Fibroblast of skin of right quadriceps (primary cell): ENCODE measurements around the gene NR4A3.
A peak's percentile ranks its signal among the peaks of the same experiment; 100 is the strongest.
"Not testable (repeated sequence)": the region's sequence is repeated elsewhere in the genome, so short reads cannot be mapped to it uniquely, and the experiment has no call there.

Source experiments
- DNase-seq: peaks from one replicate; pipeline ENCODE4 v3.0.0-alpha.2; 2013

NR4A3 gene

DNA sequence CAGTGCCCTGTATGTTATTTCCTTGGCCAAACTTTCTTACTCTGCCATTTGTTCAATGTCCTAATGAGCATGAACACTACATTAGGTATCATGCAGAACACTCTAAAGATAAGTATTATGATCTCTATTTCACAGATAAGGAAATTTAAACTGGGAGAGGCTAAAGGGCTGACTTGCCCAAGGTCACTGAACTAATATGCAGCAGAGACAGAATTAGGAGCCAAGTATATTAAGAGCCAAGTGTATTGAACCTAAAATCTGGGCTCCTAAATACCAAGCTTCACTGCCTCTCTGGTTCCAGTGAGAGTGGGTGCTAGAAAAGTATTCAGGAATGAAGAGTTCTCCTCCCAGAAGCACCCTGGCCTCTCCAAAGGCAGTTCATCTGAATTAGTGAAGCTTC is 13.5 kb downstream of the NR4A3 start:
- DNase-seq, result no peak

DNA sequence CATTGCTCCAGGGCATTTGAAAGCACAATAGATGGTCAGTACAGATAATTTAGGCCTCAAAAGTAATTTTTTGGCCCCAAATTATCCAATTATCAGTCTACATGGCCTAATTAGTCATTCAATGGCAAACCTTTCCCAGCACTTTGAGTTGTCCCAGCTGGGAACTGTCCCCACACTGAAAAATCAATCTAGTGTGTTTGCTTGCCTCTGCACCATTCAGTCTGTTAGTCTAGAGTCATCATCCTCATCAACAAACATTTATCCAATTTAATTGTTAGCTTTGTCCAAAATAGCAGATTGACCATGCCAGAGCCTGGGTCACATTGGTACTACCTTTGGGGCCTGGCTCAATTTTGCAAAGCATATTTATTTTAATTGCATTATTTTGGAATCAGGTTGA is 13.9 kb downstream of the NR4A3 start:
- no peak for DNase-seq

DNA sequence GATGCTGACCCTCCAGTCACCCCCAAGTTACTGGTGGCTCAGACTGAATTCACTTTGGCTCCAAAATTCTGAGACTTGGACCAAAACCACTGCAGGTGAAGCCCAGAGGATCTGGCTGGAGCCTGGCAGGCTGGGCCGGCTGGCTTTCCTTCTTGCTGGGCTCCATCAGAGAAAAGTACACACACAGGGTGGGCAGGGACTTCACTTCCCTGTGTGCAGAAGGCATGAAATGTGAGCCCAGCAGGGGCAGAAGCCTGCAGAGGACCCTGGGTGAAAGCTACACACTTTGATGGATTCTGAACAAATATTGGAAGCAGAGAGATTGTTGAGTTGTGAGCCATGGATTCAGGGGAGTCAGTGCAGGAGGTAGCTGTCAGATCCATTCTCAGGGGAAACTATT is 18.4 kb downstream of the NR4A3 start:
- DNase-seq, result no peak

DNA sequence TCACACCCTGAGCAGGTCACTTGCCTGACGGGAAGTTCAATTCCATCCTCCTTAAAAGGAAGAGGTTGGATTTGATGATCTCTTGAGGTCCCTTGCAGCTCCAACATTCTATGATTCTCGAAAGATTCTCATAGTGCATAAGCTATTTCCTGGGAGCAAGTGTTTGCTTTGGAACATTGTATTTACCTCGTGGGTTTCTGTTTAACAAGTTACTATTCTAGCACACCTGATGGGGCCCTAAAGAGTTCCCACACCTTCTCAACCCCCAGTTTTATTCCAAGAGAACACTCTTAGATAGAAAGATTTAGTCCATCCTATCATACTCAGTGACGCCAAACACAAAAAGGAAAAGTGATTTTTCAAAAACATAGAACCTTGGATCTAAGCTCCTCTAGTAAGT is 23.4 kb downstream of the NR4A3 start:
- DNase-seq, result no peak

DNA sequence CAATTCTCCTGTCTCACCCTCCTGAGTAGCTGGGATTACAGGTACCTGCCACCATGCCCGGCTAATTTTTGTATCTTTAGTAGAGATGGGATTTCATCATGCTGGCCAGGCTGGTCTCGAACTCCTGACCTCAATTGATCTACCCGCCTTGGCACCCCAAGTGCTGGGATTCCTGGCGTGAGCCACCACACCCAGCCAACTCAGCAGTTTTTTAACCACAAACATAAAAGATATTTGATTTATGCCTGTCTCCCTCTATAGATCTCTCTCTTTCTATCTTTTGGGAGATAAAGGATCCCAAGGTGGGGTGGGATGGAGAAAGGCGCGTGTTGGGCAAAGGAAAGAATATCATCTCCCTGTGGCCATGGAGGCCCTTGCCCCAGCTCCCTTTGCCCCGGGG is 26.8 kb downstream of the NR4A3 start:
- no peak for DNase-seq

DNA sequence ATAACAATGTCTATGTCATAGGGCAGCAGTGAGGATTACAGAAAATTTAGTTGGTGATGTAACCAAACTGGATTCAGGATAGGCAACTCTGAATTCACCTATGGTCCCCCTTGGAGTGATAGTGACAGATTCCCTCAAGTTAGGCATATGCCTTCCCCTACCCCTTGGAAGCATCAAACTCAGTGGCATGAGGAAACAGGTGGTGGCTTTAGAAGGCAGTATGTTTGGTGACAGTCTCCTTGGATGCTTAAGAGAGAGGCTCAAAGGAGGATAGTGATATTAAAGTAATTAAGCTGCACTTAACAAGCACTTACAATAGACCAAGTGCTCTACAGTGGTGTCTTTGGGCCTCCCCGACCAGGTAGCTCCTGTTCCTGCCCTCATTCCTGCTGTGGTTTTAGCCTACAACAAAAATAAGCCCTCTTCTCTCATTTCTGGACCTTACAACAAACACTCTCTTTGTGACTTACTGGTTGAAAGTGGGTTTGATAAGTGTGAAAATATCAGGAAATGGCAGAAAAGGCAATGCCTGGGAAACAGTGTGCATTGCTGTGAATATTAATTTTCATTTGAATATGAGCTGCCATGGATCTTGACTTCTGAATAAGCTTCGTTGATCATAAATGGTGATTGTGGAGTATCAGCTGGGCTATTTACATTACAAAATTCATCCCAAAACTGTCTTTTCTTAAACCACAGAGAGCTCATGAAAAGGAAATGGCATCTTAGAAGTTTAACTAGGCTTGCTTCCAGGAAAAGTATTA is 29.2 kb downstream of the NR4A3 start:
- DNase-seq, result peak; percentile 4

DNA sequence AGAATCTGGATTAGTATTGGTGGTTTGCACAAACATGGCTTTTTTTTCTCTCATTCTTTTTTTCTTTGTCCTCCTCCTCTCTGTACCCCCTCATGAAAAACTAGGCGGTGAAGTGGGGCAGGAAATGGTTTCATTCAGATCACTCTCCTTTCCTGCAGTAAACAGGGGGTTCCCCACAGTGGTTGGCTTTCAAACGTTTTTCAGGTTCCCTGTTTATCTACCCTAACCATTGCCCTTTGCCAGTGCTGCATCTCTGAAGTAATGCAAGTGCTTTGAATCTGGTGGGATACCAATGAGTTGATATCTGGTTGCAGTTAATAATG is 29.8 kb downstream of the NR4A3 start:
- DNase-seq, result no peak

DNA sequence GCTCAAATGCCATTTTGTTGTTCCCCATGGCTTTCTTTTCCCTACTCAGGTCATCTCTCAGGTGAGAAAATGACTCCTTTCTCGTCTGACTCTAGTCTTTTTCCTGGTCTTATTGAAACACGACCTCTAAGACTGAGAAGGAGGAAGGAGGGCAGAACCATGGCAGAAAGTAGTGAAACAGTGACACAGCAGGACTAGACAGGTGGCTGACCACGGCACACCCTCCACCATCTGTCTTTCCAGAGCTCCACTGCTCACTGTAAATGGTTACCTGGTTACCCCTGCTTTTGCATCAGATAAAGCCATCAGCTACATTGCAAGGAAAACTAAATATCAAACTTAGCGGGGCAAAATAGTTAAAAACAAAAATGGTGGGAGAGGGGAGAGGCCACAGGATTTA is 30.9 kb downstream of the NR4A3 start:
- no peak for DNase-seq

DNA sequence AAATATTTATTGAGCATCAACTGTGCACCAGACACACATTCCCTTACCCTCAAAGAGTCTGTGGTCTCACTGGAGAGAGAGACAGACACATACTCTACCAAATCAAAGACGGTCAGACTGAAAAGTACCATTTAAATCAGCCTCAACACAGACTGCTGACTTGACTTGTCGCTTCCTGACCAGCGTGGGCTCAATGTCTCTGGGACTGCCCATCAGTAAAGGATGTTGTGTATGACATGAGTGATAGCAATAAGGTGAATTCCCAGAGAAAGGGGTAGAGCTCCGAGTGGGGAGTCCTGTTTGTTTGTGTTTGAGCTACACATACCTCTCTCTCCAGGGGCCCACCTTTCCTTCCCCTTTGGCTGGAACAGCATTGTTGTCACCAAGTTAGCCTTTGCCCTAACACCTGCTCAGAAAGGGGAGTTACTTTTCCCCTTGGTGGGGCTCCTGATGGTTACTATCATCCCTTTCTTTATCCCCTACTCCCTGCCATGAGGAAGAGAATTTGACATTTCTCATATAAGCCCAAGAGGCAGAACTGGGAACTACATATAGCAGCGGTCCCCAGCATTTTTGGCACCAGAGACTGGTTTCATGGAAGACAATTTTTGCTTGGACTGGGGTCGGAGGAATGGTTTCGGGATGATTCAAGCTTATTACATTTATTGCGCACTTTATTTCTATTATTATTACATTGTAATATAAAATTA is 33.9 kb downstream of the NR4A3 start:
- DNase-seq, result no peak

DNA sequence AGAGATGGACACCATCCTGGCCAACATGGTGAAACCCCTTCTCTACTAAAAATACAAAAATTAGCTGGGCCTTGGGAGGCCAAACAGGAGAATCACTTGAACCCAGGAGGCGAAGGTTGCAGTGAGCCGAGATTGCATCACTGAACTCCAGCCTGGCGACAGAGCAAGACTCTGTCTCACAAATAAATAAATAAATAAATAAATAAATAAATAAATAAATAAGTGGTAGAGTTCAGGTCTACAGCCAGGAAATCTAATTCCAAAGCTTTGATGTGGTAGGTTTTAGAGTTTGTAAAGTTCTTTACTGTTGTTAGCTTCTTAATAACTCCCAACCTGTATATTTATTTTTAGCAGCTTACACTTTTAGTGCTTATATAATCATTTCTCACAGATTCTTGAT is 35.9 kb downstream of the NR4A3 start:
- not testable (repeated sequence) for DNase-seq

DNA sequence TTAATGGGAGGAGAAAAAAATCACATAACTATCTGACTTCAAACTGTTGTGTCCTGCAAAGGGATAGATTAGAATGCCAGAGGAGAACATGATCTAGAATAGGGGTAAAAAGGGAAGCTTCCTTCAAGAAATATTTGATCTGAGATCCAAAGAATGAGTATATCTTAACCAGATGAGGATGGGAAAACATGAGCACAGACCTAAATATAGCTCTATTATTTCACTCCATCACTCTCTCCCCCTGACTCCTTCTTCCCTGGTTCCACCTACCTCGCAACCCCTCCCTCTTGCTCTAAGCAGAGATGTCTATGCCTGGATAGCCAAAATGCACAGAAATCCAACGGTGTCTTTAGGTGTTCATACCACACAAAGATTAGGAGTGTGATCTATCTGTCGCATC is 36.4 kb downstream of the NR4A3 start:
- DNase-seq, result no peak

DNA sequence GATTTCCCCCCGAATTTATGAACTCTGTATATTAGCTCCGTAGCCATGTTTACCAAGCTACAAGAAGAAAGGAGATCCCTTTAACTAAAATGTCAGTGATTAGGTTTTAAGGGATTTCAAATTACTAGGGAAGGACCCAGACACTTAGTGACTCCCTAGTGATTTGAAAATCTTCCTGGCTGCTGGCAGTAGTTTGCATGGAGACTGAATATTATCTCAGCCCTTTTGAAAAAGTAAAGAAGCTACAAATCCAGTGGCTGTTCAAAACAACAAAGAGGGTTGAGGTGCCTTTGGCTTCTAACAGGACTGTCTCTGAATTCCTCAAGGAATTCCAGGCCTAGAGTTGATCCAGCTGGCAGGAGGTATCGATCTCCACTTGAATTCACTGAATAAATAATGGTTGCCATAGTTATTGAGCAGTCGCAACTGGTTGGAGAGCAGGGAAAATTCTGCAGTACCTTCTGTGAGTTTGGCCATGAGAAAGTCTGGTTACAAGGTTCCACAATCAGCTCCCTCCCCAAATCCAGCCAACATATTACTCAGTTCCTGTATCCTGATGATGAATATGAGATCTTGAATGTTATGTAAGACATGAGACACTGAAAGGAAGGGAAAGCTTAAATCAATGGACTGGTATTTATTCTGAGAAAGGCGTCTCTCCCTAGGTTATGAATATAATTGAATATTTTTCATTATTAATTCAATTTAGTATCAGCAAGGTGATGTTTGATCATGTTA is 37.7 kb downstream of the NR4A3 start:
- peak; percentile 15 for DNase-seq

DNA sequence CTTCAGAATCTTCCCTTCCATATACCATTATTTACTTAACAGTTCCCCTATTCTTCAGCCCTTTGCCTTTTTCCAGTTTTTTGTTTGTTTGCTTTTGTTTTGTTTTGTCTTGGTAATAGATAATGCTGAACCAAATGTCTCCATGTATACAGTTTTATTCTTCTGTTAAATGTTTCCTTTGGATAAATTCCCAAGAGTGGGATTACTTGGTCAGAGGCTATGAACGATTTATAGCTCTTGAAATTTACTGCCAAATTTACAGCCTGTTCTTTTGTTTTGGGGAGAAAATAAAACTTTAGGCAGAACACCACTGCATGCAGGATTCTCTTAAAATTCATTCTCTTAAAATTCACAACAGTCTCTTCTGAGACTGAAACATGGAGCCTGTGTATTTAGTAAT is 38.6 kb downstream of the NR4A3 start:
- no peak for DNase-seq

DNA sequence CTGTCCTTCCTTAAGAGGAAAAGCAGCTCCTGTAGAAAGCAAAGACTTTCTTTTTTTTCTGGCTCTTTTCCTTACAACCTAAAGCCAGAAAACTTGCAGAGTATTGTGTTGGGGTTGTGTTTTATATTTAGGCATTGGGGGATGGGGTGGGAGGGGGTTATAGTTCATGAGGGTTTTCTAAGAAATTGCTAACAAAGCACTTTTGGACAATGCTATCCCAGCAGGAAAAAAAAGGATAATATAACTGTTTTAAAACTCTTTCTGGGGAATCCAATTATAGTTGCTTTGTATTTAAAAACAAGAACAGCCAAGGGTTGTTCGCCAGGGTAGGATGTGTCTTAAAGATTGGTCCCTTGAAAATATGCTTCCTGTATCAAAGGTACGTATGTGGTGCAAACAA is 42.3 kb downstream of the NR4A3 start:
- DNase-seq, result no peak

DNA sequence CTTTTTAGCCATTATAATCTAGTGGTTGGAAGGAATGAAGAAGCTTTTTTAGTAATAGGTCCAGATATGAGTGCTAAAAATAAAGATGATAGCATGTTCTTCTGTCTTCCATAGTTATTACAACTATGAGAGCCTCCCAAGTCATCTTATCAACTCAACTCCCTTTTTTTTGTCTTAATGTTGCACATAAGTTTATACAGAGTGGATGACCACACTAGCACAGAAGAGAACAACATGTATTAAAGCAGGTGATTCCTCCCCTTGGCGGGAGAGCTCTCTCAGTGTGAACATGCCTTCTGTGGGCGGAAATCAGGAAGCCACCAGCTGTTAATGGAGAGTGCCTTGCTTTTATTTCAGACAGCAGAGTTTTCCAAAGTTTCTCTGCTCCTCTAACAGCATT is 44.7 kb downstream of the NR4A3 start:
- DNase-seq, result no peak

DNA sequence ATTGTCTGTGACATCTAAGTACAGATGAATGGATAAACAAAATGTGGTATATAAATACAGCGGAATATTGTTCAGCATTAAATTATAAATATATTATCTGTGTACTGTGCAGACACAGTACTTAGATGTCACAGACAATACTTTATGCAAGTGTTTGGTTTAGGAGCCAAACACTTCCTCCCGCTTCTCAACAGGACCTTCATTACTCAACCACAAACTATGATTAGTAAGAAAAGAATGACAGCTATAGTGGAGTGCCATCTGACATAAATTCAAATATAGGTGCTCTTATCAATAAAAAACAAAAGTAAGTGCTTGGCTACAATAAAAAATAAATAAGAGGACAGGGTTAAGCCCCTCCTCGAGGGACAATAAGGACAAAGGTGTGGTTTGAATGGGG is 45.9 kb downstream of the NR4A3 start:
- DNase-seq, result peak; percentile 29

DNA sequence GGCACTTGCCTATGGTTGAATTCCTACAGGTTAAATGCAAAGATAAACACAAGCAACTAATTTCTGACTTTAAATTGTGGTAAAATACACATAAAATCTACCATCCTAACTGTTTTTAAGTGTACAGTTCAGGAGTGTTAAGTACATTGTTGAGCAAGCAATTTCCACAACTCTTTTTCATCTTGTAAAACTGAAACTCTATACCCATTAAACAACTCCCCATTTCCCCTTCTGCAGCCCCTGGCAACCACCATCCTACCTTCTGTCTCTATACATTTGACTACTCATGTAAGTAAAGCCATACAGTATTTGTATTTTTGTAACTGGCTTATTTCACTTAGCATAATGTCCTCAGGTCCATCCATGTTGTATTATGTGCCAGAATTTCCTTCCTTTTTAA is 46.3 kb downstream of the NR4A3 start:
- DNase-seq, result no peak

DNA sequence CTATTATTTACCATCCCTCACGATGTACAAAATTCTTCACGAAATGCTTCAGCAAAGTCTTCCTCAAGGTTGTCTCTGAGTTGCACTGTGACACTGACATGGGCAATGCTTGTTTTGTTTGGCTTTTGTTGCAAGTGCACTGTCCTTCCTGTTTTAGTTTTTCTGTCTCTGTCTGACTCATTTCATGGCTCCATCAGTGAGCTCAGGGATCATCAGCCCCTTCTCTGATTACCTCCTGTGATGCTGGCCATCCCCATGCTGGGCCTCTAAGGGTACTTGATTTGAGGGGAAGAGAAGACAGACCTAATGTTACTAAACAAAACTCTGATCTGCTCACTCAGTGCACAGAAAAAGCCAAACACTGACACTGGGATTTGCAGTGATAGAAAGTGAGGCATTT is 47.2 kb downstream of the NR4A3 start:
- no peak for DNase-seq

DNA sequence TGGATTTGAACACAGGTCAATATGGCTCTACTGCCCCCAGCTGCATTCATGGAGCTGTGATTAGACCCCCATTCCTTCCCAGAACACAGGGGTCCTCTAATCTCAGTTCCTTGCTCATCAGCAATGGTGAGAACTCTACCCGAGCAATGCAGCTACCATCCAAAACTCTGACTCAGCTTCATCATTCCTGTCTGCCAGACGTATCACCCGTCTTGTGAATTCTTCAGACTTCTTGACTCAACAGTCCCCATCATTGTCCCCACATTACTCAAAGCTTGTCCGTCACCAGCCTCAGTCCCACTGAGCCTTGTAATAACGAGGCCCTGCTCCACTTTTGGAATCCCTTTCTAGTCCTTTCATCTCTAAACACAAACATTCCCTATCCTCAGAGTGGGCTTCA is 48.4 kb downstream of the NR4A3 start:
- DNase-seq, result peak; percentile 53

DNA sequence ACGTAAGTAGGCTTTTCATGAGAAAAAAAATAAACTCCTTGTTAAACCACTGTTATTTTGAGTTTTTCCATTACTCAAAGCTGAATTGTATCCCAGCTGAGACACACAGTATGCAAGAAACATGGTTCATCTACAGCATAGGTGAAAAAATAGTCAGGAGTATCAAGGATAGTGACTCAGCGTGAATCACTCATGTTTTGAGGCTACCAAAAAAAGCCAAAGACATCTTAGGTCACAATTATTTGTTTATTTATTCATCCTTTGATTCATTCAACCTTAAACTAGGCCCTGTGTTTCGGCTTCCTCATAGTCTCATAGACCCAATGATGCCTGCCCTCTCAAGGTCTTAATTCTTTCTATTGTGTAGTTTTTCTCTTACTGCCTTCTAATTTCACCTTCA is 51.8 kb downstream of the NR4A3 start:
- DNase-seq, result peak; percentile 70

DNA sequence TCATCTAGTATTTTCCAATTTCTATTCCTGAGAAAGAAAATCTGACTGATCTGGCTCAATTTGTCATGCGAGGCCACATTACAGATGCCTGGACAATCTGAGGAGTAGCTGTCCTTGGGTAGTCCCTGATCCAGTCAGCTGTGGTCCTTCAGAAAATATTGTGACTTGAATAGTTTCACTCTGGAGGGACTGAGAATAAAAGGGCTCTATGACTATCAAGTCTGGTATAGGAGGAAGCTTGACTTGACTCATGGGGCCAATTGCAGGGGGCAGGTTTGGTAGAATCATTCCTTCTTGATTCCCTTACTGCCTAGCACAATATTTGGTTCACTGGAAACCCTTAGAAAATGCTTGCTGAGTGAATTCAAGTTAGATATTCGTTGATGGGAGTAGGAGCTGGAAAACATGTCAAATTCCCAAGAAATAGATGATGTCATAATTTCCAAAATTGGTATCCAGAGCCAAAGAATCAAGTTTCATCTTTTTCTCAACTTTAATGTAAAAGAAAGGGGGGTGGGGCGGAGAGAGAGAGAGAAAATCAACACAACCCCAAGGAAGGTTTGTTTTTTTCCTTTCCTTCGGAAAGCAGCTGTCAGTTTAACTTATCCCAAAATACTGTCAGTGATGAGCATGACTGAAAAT is 52.4 kb downstream of the NR4A3 start:
- DNase-seq, result no peak

DNA sequence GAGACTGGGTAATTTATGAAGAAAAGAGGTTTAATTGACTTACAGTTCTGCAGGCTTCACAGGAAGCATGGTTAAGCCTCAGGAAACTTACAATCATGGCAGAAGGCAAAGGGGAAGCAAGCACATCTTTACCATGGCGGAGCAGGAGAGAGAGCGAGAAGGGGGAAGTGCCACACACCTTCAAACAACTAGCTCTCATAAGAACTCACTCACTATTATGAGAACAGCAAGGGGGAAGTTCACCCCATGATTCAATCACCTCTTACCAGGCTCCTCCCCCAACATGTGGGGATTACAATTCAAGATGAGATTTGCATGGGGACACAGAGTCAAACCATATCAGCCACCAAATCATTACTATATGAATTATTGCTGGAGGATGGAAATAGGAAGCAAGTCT is 54.5 kb downstream of the NR4A3 start:
- no peak for DNase-seq

DNA sequence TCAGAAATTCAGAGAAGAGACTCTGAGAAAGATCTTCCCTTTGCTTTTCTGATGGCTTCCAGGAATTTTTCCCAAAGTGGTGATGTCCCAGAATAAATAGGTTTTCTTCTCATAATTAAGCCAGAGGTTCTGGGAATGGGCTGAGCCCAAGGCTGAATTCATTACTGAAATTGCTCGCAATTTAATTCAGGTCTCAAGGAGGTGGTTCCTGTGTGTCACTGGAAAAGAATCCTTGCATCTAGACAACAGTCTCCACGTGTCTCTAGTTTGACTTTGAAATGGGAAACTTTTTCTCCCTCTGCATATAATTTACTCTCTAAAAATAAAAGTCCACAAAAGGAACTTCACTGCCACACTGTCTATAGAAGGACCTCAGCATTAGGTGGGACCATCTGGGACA is 57.0 kb downstream of the NR4A3 start:
- peak; percentile 54 for DNase-seq

DNA sequence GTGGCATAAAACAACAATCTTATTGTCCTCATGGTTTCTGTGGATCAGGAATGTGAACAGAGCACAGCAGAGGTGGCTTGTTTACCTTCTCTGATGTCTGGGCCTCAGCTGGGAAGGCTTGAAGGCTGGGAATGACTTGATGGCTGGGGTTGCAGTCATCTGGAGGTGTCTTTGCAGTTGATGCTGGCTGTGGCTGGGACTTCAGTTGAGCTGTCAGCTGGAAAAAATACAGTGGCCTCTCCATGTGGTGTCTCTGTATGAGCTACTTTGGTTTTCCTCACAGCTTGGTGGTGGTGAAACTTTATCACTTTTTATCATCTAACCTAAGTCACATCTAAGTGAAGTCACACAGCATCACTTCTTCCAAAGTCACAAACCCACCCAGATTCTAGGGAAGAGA is 60.1 kb downstream of the NR4A3 start:
- DNase-seq, result no peak
